DMS114 treated with DMSO at 0.1 percent for 48 hours (cell line): ENCODE data around the gene SRPK2.

Experiments
- DNase-seq: peaks from one replicate; lab custom pipeline; 2025; ENCODE audit not compliant: unreplicated experiment; lab: John Stamatoyannopoulos, UW

SRPK2 gene

DNA sequence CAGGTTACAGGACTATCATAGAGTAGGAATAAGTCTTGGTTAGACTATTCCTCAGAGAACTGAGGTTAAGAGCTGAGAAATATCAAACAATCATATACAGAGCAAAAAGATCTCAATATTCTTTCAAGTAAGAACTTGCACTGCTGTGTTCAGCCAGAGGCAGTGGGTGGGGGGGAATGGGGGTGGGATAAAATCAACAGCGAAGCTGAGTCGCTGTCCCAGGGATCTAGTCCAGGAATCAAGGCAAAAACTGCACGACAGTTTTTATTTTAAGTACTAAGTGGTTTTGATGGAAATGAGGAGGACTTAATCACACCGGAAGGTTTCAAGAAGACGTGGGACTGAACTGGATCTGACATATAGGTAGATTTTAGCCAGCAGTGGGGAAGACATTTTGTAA, 159.1 kb downstream of the SRPK2 start:
- DNase-seq = no peak

DNA sequence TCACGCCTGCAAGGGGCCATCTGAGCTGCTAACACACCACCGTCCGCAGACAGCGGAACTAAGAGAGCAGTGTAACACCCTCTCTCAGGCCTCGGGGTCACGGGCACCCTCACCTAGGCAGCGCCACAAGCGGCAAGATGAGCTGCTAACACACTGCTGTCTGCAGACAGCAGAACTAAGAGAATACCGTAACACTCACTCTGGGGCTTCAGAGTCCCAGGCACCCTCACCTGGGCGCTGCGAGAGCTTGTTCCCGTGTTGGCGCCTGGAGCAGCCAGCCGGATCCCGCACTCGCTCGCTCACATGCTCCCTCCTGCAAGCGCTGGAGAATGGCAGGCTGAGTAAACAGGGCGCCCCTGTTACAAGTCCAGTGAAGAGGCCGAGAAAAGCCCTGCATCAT, 160.2 kb downstream of the SRPK2 start:
- DNase-seq = no peak

DNA sequence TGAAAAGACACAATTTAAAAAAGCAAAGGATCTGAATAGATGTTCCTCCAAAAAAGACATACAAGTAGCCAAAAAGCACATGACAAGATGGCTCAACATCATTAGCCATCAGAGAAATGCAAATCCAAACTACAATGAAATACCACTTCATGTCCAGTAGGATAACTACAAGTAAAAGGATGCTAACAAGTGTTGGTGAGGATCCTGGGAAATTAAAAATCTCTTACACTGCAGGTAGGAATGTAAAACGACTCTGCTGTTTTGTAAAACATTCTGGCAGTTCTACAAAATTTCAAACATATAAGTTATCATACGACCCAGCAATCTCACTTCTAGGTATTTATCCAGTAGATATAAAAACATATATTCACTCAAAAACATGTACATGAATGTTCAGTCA, 161.3 kb downstream of the SRPK2 start:
- no peak for DNase-seq

DNA sequence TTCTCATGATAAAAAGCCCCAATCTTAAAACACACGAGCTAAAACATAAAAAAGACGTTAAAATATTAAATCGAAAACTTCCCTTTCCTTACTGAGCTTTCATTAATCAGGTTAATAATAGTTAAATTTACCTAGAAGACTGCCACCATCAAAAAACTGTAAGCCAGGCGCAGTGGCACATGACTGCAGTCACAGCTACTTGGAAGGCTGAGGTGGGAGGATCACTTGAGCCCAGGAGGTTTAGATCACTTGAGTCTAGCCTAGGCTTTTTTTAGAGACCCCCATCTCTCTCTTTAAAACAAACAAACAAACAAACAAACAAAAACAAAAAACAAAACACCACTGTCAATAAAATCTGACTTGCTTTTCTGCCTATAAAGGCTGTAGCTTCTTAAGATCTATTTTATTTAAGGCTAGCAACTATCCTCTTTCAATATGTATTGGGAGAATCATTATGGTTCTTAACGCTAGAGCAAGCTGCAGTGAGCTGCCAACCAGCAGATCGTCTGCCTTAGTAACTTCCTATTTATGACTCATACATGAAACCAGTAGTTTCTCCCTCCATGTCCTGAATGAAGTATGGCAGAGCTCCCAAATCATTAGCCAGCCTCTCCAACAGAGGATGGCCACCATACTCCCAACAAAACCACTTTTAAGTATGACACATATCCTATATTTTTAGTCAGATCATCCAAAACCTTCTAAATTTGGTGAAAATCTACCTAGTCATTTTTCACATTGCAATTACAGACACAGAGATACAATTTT, 163.7 kb downstream of the SRPK2 start:
- DNase-seq = no peak

DNA sequence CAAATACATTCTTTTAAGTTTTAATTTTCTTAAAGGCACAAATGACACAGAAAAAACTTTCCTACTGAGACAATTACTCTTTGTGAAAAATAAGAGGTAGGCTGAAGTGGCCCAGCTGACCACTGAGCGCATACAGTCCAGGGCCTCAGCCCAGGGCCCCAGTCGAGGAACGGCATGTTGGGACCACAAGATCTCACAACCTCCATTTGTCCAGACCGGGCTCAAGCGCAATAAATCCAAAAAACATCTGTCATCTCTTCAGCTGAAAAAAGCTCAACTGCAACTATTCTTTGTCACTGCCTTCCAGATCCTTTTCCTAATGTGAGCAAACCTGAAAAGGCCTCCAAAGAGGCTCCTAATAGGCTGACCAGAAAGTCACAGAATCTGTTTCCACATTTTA, 165.8 kb downstream of the SRPK2 start:
- DNase-seq = no peak

DNA sequence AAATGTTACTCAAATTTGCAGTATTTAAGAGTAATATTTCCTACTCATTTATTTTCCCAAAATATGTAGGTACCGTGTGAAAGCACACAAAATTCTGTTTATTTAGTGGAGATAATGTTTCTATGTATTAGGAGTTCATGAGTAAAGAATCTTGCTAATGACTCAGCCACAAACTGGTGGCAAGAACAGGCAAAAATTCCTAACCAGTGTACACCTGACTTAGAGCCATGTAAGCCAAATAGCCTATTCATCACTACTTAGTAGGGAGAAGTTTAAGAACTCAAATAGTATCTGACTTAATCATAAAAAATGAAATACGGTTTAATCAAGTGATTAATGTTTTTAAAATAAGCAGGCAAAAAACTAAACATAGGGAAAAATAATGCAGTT, 169.0 kb downstream of the SRPK2 start:
- DNase-seq = no peak

DNA sequence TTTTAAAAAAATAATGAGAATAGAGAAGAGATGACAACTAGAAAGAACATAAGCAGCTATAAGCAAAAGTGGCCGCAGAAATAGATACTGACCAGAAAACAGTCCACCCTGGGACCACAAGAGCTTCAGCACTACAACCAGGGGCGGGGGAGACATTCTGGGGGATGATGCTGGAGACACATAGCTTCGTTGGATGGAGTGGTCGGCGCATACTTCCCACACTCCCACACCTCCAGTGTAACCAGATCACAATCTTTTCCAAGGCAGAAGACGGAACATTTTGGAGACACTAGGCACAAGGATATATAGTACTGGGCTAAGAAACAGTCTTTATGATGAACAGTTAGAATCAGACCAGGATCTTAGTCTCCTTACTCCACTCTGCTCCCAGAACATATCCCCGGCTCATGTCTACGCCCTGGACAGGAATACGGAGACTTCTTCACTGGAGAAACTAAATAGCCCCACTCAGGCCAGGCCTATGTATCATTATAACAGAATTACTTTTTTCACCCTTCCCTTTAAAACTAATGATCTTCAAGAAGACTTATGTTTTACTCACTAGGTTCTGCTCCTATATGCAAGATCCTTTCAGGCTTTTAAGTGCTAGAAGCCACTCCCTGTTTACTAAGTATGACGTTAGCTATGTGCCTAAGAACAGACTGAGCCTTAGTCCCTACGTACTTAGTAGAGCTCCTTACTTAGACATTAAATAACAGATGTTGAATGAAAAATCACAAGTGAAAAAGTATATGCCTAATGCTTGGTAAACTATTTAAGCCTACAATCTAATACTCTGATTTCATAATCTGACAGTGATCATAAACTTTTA, 169.6 kb downstream of the SRPK2 start:
- no peak for DNase-seq

DNA sequence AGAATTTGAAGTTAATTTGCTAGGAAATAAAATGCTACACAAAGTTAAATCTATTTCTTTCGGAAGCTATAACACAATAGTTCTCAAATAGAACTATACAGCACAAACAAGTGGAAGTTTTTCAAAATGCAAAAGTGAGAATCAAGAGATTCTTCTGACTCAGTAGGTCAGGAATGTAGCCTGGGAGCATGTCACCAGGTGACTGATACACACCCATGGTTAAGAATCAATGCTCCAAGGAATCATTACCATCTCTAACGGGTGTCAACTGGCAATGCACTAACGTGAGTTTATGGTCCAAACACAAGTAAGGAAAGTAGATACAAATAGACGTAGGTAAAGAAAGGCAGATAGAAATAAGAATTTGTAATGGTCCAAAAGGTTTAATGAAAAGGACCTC, 170.5 kb downstream of the SRPK2 start:
- no peak for DNase-seq

DNA sequence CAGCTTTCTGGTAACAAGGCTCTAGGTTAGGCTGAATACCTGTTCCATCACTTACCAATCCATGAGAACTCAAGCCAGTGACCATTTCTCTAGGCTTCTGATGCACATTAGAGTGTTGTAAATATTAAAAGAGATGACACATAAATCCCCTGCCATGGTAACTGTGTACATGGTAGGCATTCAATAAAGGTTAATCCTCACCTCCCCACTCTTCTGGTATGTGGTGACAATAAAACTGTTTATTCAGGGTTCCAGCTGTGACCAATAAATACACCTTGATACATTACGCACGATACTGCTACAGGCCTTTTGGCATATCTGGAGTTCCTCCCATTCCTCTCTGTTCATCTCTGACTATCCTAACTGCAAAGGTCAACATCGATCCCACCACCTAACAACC, 171.9 kb downstream of the SRPK2 start:
- DNase-seq = no peak

DNA sequence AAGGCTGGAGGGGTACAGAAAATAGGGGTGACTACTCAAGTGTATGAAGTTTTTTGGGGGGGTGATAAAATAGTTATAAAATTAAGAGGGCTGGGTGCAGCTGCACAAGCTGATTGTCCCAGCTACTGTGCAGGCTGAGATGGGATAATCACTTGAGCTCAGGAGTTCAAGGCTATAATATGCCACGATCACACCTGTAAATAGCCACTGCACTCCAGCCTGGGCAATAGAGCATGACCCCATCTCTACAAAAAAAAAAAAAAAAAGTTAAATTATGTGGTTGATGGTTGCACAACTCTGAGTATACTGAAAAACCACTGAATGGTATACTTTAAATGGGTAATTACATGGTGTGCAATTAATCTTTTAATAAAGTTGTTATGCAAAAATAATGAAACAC, 172.9 kb downstream of the SRPK2 start:
- DNase-seq = no peak

DNA sequence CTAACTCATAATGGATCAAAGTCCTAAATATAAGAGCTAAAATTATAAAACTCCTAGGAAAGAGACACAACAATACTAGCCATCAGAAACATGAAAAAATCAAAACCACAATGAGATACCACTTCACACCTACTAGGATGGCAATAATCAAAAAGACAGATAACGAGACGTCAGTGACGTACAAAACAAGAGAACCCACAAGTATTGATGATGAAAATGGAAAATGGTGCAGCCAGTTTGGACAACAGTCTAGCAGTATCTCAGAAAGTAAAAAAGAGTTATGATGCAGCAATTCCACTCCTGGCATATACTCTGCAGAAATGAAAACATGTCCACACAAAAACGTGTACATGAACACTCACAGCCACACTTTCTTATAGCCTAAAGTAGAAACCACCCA, 173.5 kb downstream of the SRPK2 start:
- DNase-seq = no peak

DNA sequence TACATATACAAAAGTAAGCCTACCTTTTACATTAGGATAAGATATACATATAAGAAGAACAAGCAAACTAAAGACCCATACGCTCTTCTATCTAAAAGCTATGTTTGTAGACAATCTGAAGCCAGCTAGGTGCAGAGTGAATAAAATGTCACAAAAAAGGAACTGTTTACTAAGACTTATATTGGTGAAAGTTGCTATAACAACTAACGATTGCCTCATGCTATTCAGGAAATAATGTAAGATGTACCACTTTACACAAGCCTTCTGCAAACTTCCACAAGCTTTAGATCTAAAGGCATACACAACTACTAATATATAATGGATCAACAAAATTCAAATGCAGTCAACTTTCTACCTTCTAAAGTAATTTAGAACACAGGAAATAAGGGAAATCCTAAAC, 175.1 kb downstream of the SRPK2 start:
- no peak for DNase-seq

DNA sequence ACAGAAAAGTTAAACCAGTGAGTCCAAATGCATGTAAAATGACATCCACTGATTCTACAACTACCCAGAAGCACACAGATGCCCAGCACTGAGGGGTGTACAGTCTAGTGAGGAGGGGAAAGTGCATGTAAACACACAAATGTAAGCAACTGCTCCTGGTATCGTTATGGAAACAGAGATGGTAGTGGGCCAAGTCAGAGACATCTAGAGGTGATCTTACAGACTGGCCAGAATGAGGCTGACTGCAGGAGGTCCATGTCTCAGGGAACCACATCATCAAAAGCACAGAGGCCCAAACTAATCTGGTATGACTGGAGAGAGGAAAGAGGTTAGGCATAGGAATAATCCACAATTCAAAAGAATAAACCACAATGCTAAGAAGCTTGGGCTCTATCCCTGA, 176.5 kb downstream of the SRPK2 start:
- no peak for DNase-seq

DNA sequence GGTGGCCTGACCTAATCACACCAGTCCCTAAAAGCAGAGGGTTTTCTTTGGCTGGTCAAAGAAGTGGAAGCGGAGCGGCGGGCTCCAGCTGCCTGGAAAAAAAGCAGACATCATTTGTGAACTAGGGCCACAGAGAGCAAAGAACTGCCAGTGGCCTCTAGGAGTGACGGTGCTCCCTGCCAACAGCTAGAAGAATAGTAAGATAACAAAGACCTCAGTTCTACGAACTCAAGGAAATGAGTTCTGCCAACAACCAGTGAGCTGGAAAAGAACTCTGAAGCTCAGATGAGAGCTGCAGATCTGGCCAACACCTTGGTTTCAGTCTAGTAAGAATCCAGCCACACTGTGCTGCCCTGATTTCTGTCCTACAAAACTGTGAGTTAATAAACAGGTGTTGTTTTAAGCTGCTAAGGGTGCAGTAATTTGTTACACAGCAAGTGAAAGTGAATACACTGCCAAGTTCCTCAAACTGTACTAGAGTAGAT, 178.0 kb downstream of the SRPK2 start:
- DNase-seq = no peak

DNA sequence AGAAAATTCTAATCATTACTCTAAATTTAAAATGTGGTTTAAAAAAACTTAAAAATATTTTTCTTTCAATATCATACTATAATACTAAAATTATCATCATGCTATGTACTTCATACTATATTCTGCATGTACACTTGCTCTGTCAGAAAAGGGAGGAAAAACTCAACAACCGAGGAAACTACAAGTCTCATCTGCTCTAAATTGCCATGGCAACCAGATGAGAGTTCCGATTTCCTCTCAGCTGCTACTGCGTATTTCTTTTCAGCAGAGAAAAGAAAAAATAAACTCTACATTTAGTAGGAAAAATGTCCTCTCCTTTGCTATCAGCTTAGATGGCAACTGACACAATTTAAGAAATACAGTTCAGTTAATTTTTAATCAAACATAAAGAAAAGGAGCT, 178.9 kb downstream of the SRPK2 start:
- DNase-seq = no peak

DNA sequence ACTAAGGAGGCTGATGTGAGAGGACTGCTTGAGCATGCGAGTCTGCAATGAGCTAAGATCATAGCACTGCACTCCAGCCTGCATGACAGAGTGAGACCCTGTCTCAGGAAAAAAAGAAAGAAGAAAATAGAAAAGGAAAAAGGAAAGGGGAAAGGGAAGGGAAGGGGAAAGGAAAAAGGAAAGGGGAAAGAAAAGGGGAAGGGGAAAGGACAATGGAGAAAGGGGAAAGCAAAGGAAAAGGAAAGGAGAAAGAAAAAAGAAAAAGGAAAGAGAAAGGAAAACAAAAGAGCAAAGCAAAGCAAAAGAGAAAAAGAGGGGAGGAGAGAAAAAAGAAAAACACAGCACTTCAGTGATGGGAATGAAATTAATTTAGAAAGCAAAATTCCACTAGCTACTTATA, 179.3 kb downstream of the SRPK2 start:
- DNase-seq = no peak

DNA sequence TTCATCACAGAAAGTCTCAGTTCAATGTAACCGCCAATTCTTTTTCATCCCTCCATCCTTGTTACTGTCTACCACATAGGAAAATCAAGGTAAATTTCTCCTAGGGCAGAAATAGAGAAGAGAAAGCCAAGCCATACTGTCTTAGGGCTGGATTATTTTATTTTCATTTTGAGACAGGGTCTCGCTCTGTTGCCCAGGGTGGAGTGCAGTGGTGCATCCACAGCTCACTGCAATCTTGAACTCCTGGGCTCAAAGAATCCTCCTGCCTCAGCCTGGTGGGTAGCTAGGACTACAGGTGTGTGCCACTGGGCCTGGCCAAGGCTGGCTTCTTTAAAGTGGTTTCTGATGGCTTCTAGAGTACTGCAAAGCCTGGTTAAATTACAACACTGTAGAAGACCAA, 181.7 kb downstream of the SRPK2 start:
- DNase-seq = no peak

DNA sequence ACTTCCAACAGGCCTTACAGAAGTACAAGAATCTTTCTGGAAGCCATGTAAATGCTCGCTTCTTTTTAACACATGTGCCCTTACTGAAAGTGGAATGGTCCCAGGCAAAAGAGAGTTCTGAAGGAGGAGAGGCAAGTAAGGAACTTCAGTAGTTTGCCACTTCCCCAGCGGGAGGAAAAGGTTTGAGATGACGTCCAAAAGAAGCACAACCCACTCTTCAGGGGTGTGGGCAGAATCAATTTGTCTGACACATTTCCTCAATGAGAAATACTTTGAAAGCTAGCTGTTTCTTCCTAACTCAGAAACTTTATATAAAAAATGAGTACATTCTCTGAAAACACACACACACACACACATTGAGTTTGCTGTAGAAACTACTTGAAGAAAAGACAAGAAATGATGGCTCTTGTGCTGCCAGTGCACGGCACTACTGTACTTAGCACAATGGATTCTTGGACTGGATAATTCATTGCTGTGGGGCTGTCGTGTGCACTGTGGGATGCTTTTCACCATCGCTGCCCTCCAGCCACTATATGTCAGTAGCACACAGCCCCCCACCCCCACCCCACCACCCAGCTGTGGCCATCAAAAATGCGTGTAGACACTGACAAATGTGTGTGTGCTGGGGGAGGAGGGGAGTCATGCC, 183.0 kb downstream of the SRPK2 start:
- DNase-seq = no peak

DNA sequence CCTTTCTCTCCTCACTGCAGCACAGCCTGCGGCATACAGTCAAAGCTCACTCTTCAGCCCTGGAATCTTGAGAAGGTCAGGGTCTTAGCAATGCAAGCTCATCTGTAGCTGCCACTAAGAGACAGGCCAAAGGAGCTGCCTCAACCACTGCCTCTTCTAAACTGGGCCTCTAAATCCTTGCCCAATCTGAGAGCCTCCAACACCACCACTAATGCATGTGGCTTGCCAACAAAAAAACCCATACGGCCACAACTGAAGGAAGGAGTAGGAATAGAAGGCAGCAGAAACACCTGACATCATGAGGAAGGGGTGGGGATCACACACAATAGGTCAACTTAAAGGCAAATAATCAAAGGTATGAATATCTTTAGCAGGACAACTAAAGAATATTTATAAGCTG, 183.8 kb downstream of the SRPK2 start:
- no peak for DNase-seq

DNA sequence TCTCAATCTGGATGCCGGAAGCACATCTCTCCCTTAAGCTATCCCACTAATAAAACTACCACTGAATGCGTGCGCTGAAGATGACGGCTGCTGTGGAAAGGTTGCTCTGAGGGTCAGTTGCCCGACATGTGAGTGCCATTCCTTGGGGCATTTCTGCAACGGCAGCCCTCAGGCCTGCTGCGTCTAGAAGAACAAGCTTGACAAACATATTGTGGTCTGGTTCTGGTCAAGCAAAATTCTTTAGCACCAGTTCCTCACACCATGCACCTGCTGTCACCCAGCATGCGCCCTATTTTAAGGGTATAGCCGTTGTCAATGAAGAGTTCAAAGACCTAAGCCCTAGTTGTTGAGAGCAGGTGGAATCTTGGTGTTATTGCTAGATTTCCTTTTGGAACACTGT, 184.2 kb downstream of the SRPK2 start:
- DNase-seq = no peak

DNA sequence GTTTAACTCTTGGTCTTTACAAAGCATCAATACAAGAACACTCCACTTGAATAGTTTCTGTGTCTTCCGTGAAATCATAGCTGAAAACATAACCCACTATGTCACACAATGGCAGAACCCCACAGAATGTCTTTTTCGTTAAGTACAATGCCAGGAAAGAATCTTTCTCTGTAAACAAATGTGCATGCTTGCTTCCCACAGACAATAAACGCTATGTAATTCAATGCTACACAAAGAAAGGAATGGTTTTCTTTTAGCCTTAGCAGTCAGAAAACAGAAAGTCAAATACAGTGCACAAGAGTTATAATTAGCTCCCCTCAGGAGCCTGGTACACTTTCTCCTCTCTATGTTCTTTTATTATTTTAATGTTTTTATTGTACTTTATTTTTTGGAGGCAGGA, 186.1 kb downstream of the SRPK2 start:
- DNase-seq = no peak

DNA sequence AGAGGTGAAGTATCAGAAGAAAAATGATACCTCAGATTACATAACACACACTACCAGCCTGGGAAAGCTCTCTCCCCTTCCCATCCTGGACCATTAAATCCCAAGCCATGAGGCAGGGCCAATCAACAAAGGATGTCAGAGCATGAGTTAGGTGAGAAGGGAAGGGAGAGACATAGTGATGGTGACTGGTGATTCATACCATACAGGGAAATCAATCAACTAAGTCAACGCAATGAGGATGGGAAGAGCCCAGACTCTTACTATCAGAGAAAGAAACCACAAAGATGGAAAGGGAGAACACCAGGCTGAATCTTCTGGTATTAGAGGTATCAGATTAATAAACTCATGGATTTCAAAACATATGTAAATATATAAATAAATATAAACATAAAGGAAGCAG, 189.3 kb downstream of the SRPK2 start:
- DNase-seq = no peak
